Parathyroid adenoma (tissue), 2 donors: ENCODE data around the gene UGT1A8.

Experiments
- H2AFZ ChIP-seq: fragments of 300-600 bp; sonication (generic); one replicate; pipeline ENCODE4 v1.7.0; 2017; ENCODE audit warnings: antibody characterized with exemption, mild to moderate bottlenecking
- H3K27ac ChIP-seq: fragments of 300-600 bp; sonication (generic); one replicate; pipeline ENCODE4 v1.7.0; 2017
- H3K27me3 ChIP-seq: fragments of 300-600 bp; sonication (generic); one replicate; pipeline ENCODE4 v1.7.0; 2017; ENCODE audit warnings: low read length; ENCODE audit not compliant: control insufficient read depth, insufficient read depth
- H3K36me3 ChIP-seq: fragments of 300-600 bp; sonication (generic); one replicate; pipeline ENCODE4 v1.7.0; 2017; ENCODE audit warnings: low read length; ENCODE audit not compliant: control insufficient read depth, insufficient read depth
- H3K4me1 ChIP-seq: fragments of 300-600 bp; sonication (generic); one replicate; pipeline ENCODE4 v1.7.0; 2017; ENCODE audit warnings: control low read depth
- H3K4me2 ChIP-seq: fragments of 300-600 bp; sonication (generic); one replicate; pipeline ENCODE4 v1.7.0; 2017; ENCODE audit warnings: low read length
- H3K4me3 ChIP-seq: fragments of 300-600 bp; sonication (generic); one replicate; pipeline ENCODE4 v1.7.0; 2017; ENCODE audit warnings: low read depth, low read length
- H3K79me2 ChIP-seq: fragments of 300-600 bp; sonication (generic); one replicate; pipeline ENCODE4 v1.7.0; 2017; ENCODE audit warnings: control low read depth
- H3K9ac ChIP-seq: fragments of 300-600 bp; sonication (generic); one replicate; pipeline ENCODE4 v1.7.0; 2017; ENCODE audit warnings: mild to moderate bottlenecking
- H3K9me3 ChIP-seq: fragments of 300-600 bp; sonication (generic); one replicate; pipeline ENCODE4 v1.7.0; 2017; ENCODE audit warnings: low read length; ENCODE audit not compliant: control insufficient read depth
- CTCF ChIP-seq: fragments of 300-600 bp; sonication (generic); IDR thresholded peaks from one replicate; pipeline ENCODE4 v1.7.0; 2017; ENCODE audit warnings: antibody characterized with exemption, mild to moderate bottlenecking
- donor health status: primary hyperparathyroidism.

Gene UGT1A8

GRCh38 chr2:233821709-233822100 is 204.3 kb downstream of the UGT1A8 start:
- H3K4me2 ChIP-seq = no peak overlapping the region
- no peaks in the 10 kb centered on the region for H3K79me2 ChIP-seq
- H3K27ac ChIP-seq = no peak overlapping the region
- no peaks in the 10 kb centered on the region for H3K27me3 ChIP-seq
- no peak for TF ChIP-seq CTCF
- H2AFZ ChIP-seq = no peak overlapping the region
- no peaks in the 10 kb centered on the region for H3K4me1 ChIP-seq
- H3K4me3 ChIP-seq = no peak overlapping the region
- no peaks in the 10 kb centered on the region for H3K36me3 ChIP-seq
- no peak overlapping the region for H3K9ac ChIP-seq
- no peaks in the 10 kb centered on the region for H3K9me3 ChIP-seq

GRCh38 chr2:233822101-233822771 is 204.8 kb downstream of the UGT1A8 start:
- Histone ChIP-seq H3K4me2 (no peak overlapping the region), H3K79me2 (no peaks in the 10 kb centered on the region), H3K27me3 (no peaks in the 10 kb centered on the region), H3K9ac (no peak overlapping the region), H3K36me3 (no peaks in the 10 kb centered on the region), H3K4me1 (no peaks in the 10 kb centered on the region), H3K4me3 (no peak overlapping the region), H2AFZ (no peak overlapping the region), H3K9me3 (no peaks in the 10 kb centered on the region), H3K27ac (no peak overlapping the region)
- no peak for TF ChIP-seq CTCF
